H9 (cell line): ENCODE data around the gene NEURL3. TPM values are rescaled to one million over a fixed set of nuclear protein-coding genes. Genes with fewer than 3 reads are reported as not detected.

Source experiments
- DNase-seq: peaks from one replicate; pipeline ENCODE4 v3.0.0-alpha.2; 2017
- H2AFZ ChIP-seq: one replicate; pipeline ENCODE4 v1.6.1; 2013; ENCODE audit warnings: mild to moderate bottlenecking, low read length, control low read depth, moderate library complexity
- H2AK5ac ChIP-seq: 2 replicates; pipeline ENCODE4 v1.6.1; 2013; ENCODE audit warnings: low read length, control low read depth, mixed read lengths; ENCODE audit not compliant: insufficient read length
- H2BK120ac ChIP-seq: one replicate; pipeline ENCODE4 v1.6.1; 2013; ENCODE audit warnings: low read depth, mild to moderate bottlenecking, low read length, control low read depth, inconsistent platforms; ENCODE audit not compliant: poor library complexity, severe bottlenecking
- H2BK12ac ChIP-seq: 2 replicates; pipeline ENCODE4 v1.6.1; 2013; ENCODE audit warnings: low read length, control low read depth, mixed read lengths, low read depth; ENCODE audit not compliant: insufficient read length
- H2BK15ac ChIP-seq: 2 replicates; pipeline ENCODE4 v1.6.1; 2013; ENCODE audit warnings: low read depth, low read length, control low read depth
- H2BK20ac ChIP-seq: one replicate; pipeline ENCODE4 v1.6.1; 2013; ENCODE audit warnings: low read depth, mild to moderate bottlenecking, low read length, control low read depth, inconsistent platforms; ENCODE audit not compliant: poor library complexity, severe bottlenecking
- H2BK5ac ChIP-seq: 2 replicates; pipeline ENCODE4 v1.6.1; 2013; ENCODE audit warnings: low read length, control low read depth, mixed read lengths; ENCODE audit not compliant: insufficient read length
- H3K14ac ChIP-seq: 2 replicates; pipeline ENCODE4 v1.6.1; 2013; ENCODE audit warnings: low read length, control low read depth; ENCODE audit not compliant: insufficient read depth
- H3K18ac ChIP-seq: 2 replicates; pipeline ENCODE4 v1.6.1; 2013; ENCODE audit warnings: low read depth, mild to moderate bottlenecking, mixed read lengths, low read length, control low read depth; ENCODE audit not compliant: insufficient read length
- H3K23ac ChIP-seq: 2 replicates; pipeline ENCODE4 v1.6.1; 2013; ENCODE audit warnings: low read length, control low read depth, mixed read lengths, low read depth; ENCODE audit not compliant: insufficient read length
- H3K23me2 ChIP-seq: 2 replicates; pipeline ENCODE4 v1.6.1; 2013; ENCODE audit warnings: low read depth, mild to moderate bottlenecking, mixed read lengths, low read length, control low read depth; ENCODE audit not compliant: insufficient read length, poor library complexity, severe bottlenecking
- H3K27ac ChIP-seq: 2 replicates; pipeline ENCODE4 v1.5.1; 2013; ENCODE audit warnings: low read length, control low read depth, mixed read lengths, low read depth; ENCODE audit not compliant: insufficient read length
- H3K27me3 ChIP-seq: 2 replicates; pipeline ENCODE4 v1.6.1; 2013; ENCODE audit warnings: low read length, control low read depth, inconsistent platforms; ENCODE audit not compliant: insufficient read depth
- H3K4ac ChIP-seq: 2 replicates; pipeline ENCODE4 v1.6.1; 2013; ENCODE audit warnings: low read depth, mild to moderate bottlenecking, control low read depth, inconsistent platforms, low read length, moderate library complexity
- H3K4me1 ChIP-seq: 2 replicates; pipeline ENCODE4 v1.6.1; 2013; ENCODE audit warnings: low read length, control low read depth, inconsistent platforms; ENCODE audit not compliant: insufficient read depth
- H3K4me2 ChIP-seq: 2 replicates; pipeline ENCODE4 v1.6.1; 2013; ENCODE audit warnings: low read length, control low read depth, mixed read lengths; ENCODE audit not compliant: insufficient read length, insufficient read depth
- H3K56ac ChIP-seq: 2 replicates; pipeline ENCODE4 v1.6.1; 2013; ENCODE audit warnings: low read depth, mild to moderate bottlenecking, mixed read lengths, low read length, control low read depth; ENCODE audit not compliant: insufficient read length
- H3K79me1 ChIP-seq: 2 replicates; pipeline ENCODE4 v1.6.1; 2013; ENCODE audit warnings: low read depth, mild to moderate bottlenecking, moderate library complexity, low read length, control low read depth, inconsistent platforms; ENCODE audit not compliant: insufficient read depth, poor library complexity, severe bottlenecking
- H3K79me2 ChIP-seq: 2 replicates; pipeline ENCODE4 v1.6.1; 2013; ENCODE audit warnings: low read length, control low read depth, inconsistent platforms; ENCODE audit not compliant: insufficient read depth
- H3K9ac ChIP-seq: 2 replicates; pipeline ENCODE4 v1.6.1; 2013; ENCODE audit warnings: low read length, control low read depth, mixed read lengths; ENCODE audit not compliant: insufficient read length; ENCODE audit errors: extremely low read depth
- H3K9me3 ChIP-seq: one replicate; pipeline ENCODE4 v1.6.1; 2013; ENCODE audit warnings: low read depth, low read length, inconsistent platforms; ENCODE audit not compliant: control insufficient read depth
- H3T11ph ChIP-seq: one replicate; pipeline ENCODE4 v1.6.1; 2013; ENCODE audit warnings: mild to moderate bottlenecking, low read length, control low read depth, inconsistent platforms
- H4K20me1 ChIP-seq: one replicate; pipeline ENCODE4 v1.6.1; 2013; ENCODE audit not compliant: control insufficient read depth, insufficient read length, insufficient read depth
- H4K5ac ChIP-seq: 2 replicates; pipeline ENCODE4 v1.6.1; 2013; ENCODE audit warnings: low read depth, mild to moderate bottlenecking, mixed read lengths, low read length, control low read depth; ENCODE audit not compliant: insufficient read length
- H4K8ac ChIP-seq: replicated peaks from 2 replicates; pipeline ENCODE4 v1.6.1; 2013; ENCODE audit warnings: low read length, control low read depth, mixed read lengths, low read depth; ENCODE audit not compliant: insufficient read length
- H4K91ac ChIP-seq: 2 replicates; pipeline ENCODE4 v1.6.1; 2013; ENCODE audit warnings: low read depth, mild to moderate bottlenecking, moderate library complexity, mixed read lengths, low read length, control low read depth; ENCODE audit not compliant: insufficient read length
- H3K27ac Mint-ChIP-seq, 3 experiments: 2 replicates in 2 of 3; 3 replicates in 1 of 3; pipeline ENCODE4 v1.8.0; 2020 to 2021; ENCODE audit warnings: mixed read lengths in 3 of 3, mild to moderate bottlenecking in 1 of 3, moderate library complexity in 1 of 3
- H3K27me3 Mint-ChIP-seq: 2 replicates; pipeline ENCODE4 v1.8.0; 2021; ENCODE audit warnings: low read depth, mild to moderate bottlenecking, moderate library complexity, mixed read lengths
- H3K36me3 Mint-ChIP-seq, 3 experiments: 2 replicates in 2 of 3; 3 replicates in 1 of 3; pipeline ENCODE4 v1.8.0; 2020 to 2021; ENCODE audit warnings: low read depth in 3 of 3, mixed read lengths in 3 of 3; ENCODE audit not compliant: insufficient read depth in 1 of 3
- H3K4me1 Mint-ChIP-seq, 2 experiments: 2 replicates each; pipeline ENCODE4 v1.8.0; 2020; ENCODE audit warnings: mixed read lengths in 2 of 2
- H3K4me3 Mint-ChIP-seq, 2 experiments: 2 replicates in 1 of 2; 3 replicates in 1 of 2; pipeline ENCODE4 v1.8.0; 2020 to 2021; ENCODE audit warnings: mild to moderate bottlenecking in 2 of 2, mixed read lengths in 2 of 2, moderate library complexity in 1 of 2
- H3K9me3 Mint-ChIP-seq, 2 experiments: 2 replicates in 1 of 2; 3 replicates in 1 of 2; pipeline ENCODE4 v1.8.0; 2020; ENCODE audit warnings: mild to moderate bottlenecking in 2 of 2, mixed read lengths in 2 of 2, moderate library complexity in 1 of 2
- CTCF ChIP-seq: fragments of 200-600 bp; sonication (generic); conservative IDR thresholded peaks from 3 replicates; pipeline ENCODE4 v1.8.0; 2021; ENCODE audit warnings: antibody characterized with exemption, mild to moderate bottlenecking
- WGBS: extraction: QIAGEN DNeasy Blood & Tissue Kit; methylation state at CpG from one replicate; pipeline ENCODE4 v1.1.7; 2013; ENCODE audit warnings: missing lambda C conversion rate, low lambda C conversion rate, mixed read lengths; ENCODE audit not compliant: insufficient read length; ENCODE audit errors: extremely low coverage; 5-methylcytosine and 5-hydroxymethylcytosine counted together
- total RNA-seq: library from RNA; stranded (reverse); gene quantifications from 2 replicates; pipeline ENCODE4 v1.2.1, GENCODE V29; 2021

Gene NEURL3
- total RNA-seq, 1 experiment from 2014 or later: not detected

- peaks cover 68% of the 10 kb centered on the region for H3K27me3 Mint-ChIP-seq
- Histone ChIP-seq H3K14ac (0 out of 2 replicates have a peak overlapping the region, but pooled peaks have one; percentile 20), H3K27ac (no peak overlapping the region), H3K27me3 (no peaks in the 10 kb centered on the region), H3K4ac (no peak overlapping the region), H2BK15ac (no peak overlapping the region), H3K4me1 (no peaks in the 10 kb centered on the region), H3K79me2 (no peaks in the 10 kb centered on the region), H3K56ac (no peak overlapping the region), H3K4me2 (peak overlapping the region; percentile 8), H2BK12ac (no peak overlapping the region), H3T11ph (no peak overlapping the region), H4K20me1 (no peaks in the 10 kb centered on the region), H3K18ac (no peak overlapping the region), H2BK5ac (no peak overlapping the region), H3K23me2 (peaks cover 2% of the 10 kb centered on the region), H3K79me1 (no peaks in the 10 kb centered on the region), H4K5ac (no peak overlapping the region), H2BK20ac (no peak overlapping the region), H2AK5ac (no peak overlapping the region), H2AFZ (no peak overlapping the region), H3K23ac (no peak overlapping the region), H3K9ac (no peak overlapping the region), H3K9me3 (no peaks in the 10 kb centered on the region), H2BK120ac (no peak overlapping the region), H4K8ac (no peak overlapping the region), H4K91ac (no peak overlapping the region)
- H3K4me3 Mint-ChIP-seq: peak overlapping the region; percentile 40 to 53
- WGBS: no CpG with 5 or more reads among the region's 29 CpGs
- H3K27ac Mint-ChIP-seq: no peak overlapping the region
- DNase-seq: no peak
- no peaks in the 10 kb centered on the region for H3K9me3 Mint-ChIP-seq
- TF ChIP-seq CTCF: no peak
- H3K36me3 Mint-ChIP-seq: no peaks in the 10 kb centered on the region
- H3K4me1 Mint-ChIP-seq: peaks cover 4 to 16% of the 10 kb centered on the region in 2 experiments; a peak in 3 of 4 replicates
Measured at GRCh38 chr2:96526615-96527285, 21.6 kb upstream of the NEURL3 start.
